Neutrophil (primary cell): ENCODE results near the gene CPOX.

Experiments used
- H3K27ac ChIP-seq: fragments of 200-600 bp; sonication (generic); 2 replicates; pipeline ENCODE4 v1.5.1; 2016; ENCODE audit warnings: mild to moderate bottlenecking, moderate library complexity
- H3K27me3 ChIP-seq: fragments of 200-600 bp; sonication (generic); 2 replicates; pipeline ENCODE4 v1.6.0; 2016; ENCODE audit warnings: mild to moderate bottlenecking
- H3K36me3 ChIP-seq: fragments of 200-600 bp; sonication (generic); 2 replicates; pipeline ENCODE4 v1.5.1; 2017
- H3K4me1 ChIP-seq, 2 experiments: fragments of 200-600 bp in 1 of 2; sonication (generic) in 1 of 2; 1 replicate in 1 of 2; 2 replicates in 1 of 2; pipeline versions ENCODE4 v1.5.1 to v1.6.1; 2013 to 2016; ENCODE audit warnings: low read depth in 1 of 2, low read length in 1 of 2, mild to moderate bottlenecking in 1 of 2, moderate library complexity in 1 of 2; ENCODE audit not compliant: control insufficient read depth in 1 of 2, insufficient read depth in 1 of 2
- H3K4me3 ChIP-seq, 2 experiments: fragments of 200-600 bp in 1 of 2; sonication (generic) in 1 of 2; 1 replicate in 1 of 2; 2 replicates in 1 of 2; pipeline ENCODE4 v1.5.1; 2013 to 2016; ENCODE audit warnings: low read depth in 1 of 2, low read length in 1 of 2, mild to moderate bottlenecking in 1 of 2, moderate library complexity in 1 of 2
- H3K9me3 ChIP-seq: fragments of 200-600 bp; sonication (generic); 2 replicates; pipeline ENCODE4 v1.5.1; 2016
- CTCF ChIP-seq: fragments of 200-600 bp; sonication (generic); IDR thresholded peaks from 2 replicates; pipeline ENCODE4 v1.5.1; 2016; ENCODE audit warnings: antibody characterized with exemption

Gene CPOX

DNA sequence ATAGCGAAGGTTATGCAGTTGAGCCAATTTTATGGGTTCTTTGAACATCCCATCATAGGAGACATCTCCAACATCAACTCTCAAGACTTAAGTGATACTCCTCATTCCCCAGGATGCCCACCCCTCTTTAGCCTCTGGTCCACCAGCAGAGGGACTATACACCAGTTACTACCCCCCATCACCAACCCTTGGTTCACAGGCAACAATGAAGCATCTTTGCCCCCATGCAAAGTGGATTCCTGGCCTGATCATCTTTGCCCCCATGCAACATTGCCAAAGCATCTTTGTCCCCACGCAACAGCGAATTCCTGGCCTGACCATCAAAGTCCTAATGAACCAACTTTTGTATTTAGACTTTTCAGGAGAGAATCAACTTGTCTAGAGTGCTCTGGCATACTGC is 42.6 kb downstream of the CPOX start:
- Histone ChIP-seq H3K36me3 (no peaks in the 10 kb centered on the region), H3K9me3 (no peaks in the 10 kb centered on the region), H3K4me3 (no peak overlapping the region), H3K4me1 (no peaks in the 10 kb centered on the region), H3K27me3 (peaks cover 4% of the 10 kb centered on the region), H3K27ac (no peak overlapping the region)
- no peak for TF ChIP-seq CTCF

DNA sequence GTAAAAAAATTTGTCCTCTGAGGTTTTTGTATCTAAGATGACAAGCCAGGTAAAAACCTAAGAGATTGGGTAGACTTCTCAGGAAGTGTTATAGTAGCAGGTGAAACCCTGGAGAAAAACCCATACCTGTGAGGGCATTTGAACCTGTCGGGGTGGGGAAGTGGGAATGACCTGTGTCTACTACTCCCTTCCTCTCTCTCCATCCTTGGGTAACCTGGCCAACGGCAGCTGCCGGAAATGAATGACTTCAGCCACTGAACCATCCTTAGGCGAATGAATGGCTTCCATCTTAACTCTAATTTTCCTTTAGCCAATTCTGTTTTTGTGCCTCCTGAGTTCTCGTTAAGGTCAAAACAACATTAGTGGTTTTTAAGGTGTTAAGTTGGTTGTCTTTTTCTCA is 44.9 kb downstream of the CPOX start:
- TF ChIP-seq CTCF: no peak
- H3K36me3 ChIP-seq: no peaks in the 10 kb centered on the region
- H3K4me3 ChIP-seq: no peak overlapping the region
- H3K27ac ChIP-seq: no peak overlapping the region
- peaks cover 4% of the 10 kb centered on the region for H3K27me3 ChIP-seq
- H3K9me3 ChIP-seq: no peaks in the 10 kb centered on the region
- H3K4me1 ChIP-seq: no peaks in the 10 kb centered on the region

- H3K27ac ChIP-seq: no peak overlapping the region
- no peak overlapping the region for H3K4me3 ChIP-seq
Measured at GRCh38 chr3:98545940-98546339, 47.5 kb downstream of the CPOX start.

DNA sequence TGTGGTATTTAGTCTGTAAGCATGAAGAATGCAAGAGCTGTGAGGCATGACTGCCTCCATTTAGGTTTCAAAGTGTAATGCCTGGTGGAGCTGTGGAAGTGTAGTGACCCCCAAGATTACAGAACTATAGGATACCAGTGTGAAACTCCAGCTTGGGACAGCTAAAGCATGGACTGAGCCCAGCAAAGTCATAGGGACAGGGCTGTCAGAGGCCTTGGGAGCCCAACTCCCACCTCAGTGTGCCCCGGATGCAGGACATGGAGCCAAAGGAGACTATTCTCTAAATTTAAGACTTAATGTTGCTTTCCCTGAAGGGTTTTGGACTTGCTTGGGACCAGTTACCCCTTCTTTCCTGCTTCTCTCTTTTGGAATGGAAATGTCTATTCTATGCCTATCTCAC is 50.8 kb downstream of the CPOX start:
- Histone ChIP-seq H3K4me1 (no peaks in the 10 kb centered on the region), H3K9me3 (no peaks in the 10 kb centered on the region), H3K27me3 (peaks cover 4% of the 10 kb centered on the region), H3K36me3 (no peaks in the 10 kb centered on the region), H3K4me3 (no peak overlapping the region), H3K27ac (no peak overlapping the region)
- no peak for TF ChIP-seq CTCF

More at GRCh38 chr3:98545940-98546339, 47.5 kb downstream of the CPOX start:
- Histone ChIP-seq H3K4me1 (no peaks in the 10 kb centered on the region), H3K36me3 (no peaks in the 10 kb centered on the region), H3K27me3 (peaks cover 4% of the 10 kb centered on the region), H3K9me3 (no peaks in the 10 kb centered on the region)
- TF ChIP-seq CTCF: no peak

- no peak for TF ChIP-seq CTCF
- H3K4me1 ChIP-seq: no peaks in the 10 kb centered on the region
- no peaks in the 10 kb centered on the region for H3K36me3 ChIP-seq
- peaks cover 4% of the 10 kb centered on the region for H3K27me3 ChIP-seq
- no peaks in the 10 kb centered on the region for H3K9me3 ChIP-seq
- no peak overlapping the region for H3K27ac ChIP-seq
- no peak overlapping the region for H3K4me3 ChIP-seq
Measured at GRCh38 chr3:98541695-98542094, 51.7 kb downstream of the CPOX start.

DNA sequence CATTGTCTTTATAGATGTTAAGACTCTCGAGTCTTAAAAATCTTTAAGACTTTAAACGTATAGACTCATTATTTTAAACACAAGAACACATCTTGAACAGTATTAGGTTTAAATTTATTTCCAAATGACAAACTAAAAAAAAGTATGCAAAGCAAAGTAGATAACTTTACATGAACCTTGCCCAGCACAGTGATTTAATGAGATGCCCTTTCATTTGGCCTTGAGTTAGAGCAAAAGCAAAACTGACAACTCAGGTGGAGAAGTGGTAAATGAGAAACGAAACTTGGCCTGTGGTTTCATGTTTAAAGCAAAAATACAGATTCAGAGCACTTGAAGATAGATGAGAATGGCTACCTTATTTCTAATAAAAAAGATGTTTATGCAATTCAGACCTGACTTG is 53.1 kb downstream of the CPOX start:
- H3K36me3 ChIP-seq: no peaks in the 10 kb centered on the region
- no peak for TF ChIP-seq CTCF
- H3K9me3 ChIP-seq: no peaks in the 10 kb centered on the region
- no peaks in the 10 kb centered on the region for H3K4me1 ChIP-seq
- no peak overlapping the region for H3K27ac ChIP-seq
- no peaks in the 10 kb centered on the region for H3K27me3 ChIP-seq
- H3K4me3 ChIP-seq: no peak overlapping the region
